Medulla oblongata (tissue), 1 donor: ENCODE results near the gene EPB41L2.

ENCODE experiments used
- DNase-seq: peaks from one replicate; pipeline ENCODE4 v3.0.0-alpha.2; 2015; ENCODE audit errors: extremely low spot score

EPB41L2 gene

GRCh38 chr6:131061751-131062119, 1.3 kb downstream of the EPB41L2 start:
- DNase-seq, result peak; percentile 35

- DNase-seq, result peak; percentile 68
Observed at GRCh38 chr6:131061041-131061750, 1.8 kb downstream of the EPB41L2 start.

GRCh38 chr6:131060311-131060710, 2.7 kb downstream of the EPB41L2 start:
- DNase-seq, result peak; percentile 31

GRCh38 chr6:131059486-131059885, 3.6 kb downstream of the EPB41L2 start:
- DNase-seq, result peak; percentile 37

DNA sequence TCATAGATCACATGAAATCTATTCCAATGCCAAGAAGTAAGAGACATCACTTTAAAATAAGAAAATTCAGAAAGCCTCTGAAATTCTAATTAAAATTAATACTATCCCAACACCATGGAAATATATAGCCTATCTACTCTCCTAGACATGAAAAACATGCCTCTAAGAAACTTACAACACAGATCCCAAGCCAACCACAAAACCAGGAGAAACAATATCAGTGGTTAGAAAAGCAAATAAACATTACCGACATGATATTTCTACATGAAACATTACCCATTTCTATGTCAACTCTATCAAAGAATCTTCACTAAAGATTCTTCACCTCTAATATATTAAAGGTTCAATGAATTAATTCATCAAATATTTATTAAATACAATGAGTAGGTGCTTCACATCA, 4.8 kb downstream of the EPB41L2 start:
- no peak for DNase-seq

GRCh38 chr6:131054392-131055250, 8.4 kb downstream of the EPB41L2 start:
- DNase-seq, result no peak

GRCh38 chr6:131053546-131054240, 9.4 kb downstream of the EPB41L2 start:
- no peak for DNase-seq

- no peak for DNase-seq
Observed at GRCh38 chr6:131052181-131052580, 10.9 kb downstream of the EPB41L2 start.

GRCh38 chr6:131051341-131051740, 11.7 kb downstream of the EPB41L2 start:
- DNase-seq, result no peak

GRCh38 chr6:131049608-131050007, 13.4 kb downstream of the EPB41L2 start:
- DNase-seq, result no peak

- DNase-seq, result no peak
Observed at GRCh38 chr6:131048933-131049515, 14.0 kb downstream of the EPB41L2 start.

DNA sequence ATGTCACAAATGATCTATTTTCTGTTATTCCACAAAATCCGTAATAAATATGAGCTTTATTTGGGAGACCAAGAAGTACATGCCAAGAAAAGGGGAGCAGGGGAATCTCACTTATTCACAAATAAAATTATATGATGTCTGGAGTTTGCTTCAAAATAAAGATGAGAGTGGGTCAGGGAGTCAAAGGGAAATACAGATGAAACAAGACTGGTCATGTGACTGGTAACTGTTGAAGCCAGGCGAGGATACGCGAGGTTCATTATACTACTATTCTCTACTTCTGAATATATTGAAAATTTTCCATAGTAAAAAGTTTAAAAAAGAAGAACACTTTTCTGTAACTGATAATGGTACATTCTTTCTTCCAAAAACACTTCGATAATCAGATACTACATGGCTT, 14.6 kb downstream of the EPB41L2 start:
- no peak for DNase-seq

GRCh38 chr6:131045139-131045538, 17.9 kb downstream of the EPB41L2 start:
- no peak for DNase-seq

DNA sequence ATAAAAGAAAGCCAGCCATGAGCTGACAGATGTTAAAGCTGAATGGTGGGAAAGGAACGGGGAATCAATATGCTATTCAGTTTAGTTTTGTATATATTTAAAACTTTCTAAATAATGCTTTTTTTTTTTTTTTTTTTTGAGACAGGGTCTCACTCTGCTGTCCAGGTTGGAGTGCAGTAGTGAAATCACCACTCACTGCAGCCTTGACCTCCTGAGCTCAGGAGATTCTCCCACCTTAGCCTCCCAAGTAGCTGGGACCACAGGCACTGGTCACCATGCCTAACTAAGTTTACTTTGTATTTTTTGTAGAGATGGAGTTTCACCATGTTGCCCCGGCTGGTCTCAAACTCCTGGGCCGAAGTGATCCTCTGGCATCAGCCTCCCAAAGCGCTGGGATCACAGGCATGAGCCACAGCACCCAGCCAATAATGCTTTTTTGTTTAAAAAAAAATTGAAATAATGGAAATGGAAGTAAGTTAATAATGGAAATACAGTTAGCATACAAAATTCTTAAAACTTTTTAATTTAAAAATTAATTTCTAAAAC, 19.1 kb downstream of the EPB41L2 start:
- no peak for DNase-seq

GRCh38 chr6:131042664-131043063, 20.4 kb downstream of the EPB41L2 start:
- DNase-seq, result no peak

GRCh38 chr6:131041814-131042213, 21.2 kb downstream of the EPB41L2 start:
- no peak for DNase-seq

DNA sequence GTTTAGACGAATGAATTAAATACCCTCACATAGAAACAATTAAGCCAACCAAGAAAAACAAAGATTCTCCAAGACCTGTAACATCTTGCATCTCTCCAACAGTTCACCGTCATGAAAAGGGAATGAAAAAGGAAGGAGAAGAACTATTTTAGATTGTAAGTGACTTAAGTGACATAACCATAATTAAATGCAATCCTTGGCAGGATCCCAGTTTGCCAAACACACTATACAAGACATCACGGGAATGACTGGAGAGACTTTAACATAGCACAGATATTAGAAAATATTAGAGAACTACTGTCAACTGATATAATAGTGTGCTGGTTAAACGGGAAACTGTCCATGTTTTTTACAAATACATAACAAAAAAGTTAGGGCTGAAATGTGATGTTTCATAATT, 22.2 kb downstream of the EPB41L2 start:
- no peak for DNase-seq

- DNase-seq, result no peak
Observed at GRCh38 chr6:131039345-131039680, 23.7 kb downstream of the EPB41L2 start.

DNA sequence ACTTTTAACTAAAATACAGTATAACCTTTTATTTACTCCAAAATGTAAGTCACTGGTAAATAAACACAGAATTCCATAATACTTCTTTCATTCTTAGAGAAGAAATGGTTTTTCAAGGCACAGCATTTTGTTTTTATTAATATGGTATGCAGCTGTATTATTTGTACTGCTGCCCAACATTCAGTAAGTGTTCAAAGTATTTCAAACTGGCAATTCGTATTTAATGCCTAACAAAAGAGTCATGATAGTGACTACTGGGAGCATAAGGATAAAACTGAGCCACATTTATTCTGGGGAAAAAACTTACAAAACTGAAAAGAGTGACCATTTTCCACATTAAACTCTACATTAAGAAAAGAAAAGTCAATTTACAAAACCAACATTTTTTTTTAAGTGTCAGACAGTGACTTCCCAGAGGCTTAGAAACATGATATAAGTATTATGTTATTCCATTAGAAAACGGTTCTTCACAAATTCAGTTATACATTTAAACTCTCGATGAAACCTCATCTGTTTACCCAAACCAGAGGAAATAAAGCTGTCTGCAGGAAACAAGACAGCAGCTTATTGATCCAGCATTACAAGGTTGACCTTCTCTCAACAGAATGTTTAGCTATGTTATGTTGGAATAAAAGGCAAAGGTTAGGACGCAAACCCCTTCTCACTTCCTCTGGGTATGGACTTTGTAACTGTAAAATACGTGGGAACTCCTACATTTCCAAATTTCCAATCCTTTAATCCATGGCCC, 24.3 kb downstream of the EPB41L2 start:
- DNase-seq, result no peak

- DNase-seq, result no peak
Observed at GRCh38 chr6:131037194-131037897, 25.7 kb downstream of the EPB41L2 start.

GRCh38 chr6:131036601-131037000, 26.4 kb downstream of the EPB41L2 start:
- no peak for DNase-seq
